HCT116 (cell line): ENCODE results near the gene SCUBE2. TPM values are rescaled to one million over a fixed set of nuclear protein-coding genes. Genes with fewer than 3 reads are reported as not detected.

ENCODE experiments used
- ATAC-seq: fragments of 200-7000 bp; cut with Tn5 transposase; 2 replicates; pipeline ENCODE4 v1.9.1; 2020; ENCODE audit warnings: mild to moderate bottlenecking, moderate library complexity
- BruUV-seq: library from RNA; stranded (reverse); fragments of 400-500 nt; replicated peaks from 2 replicates; lab custom pipeline; 2021; lab: Mats Ljungman, UMichigan
- CTCF ChIA-PET: fragments of 300-600 bp; sonication (Branson Sonifier 250); formaldehyde crosslinking; loops from one replicate; lab custom pipeline; 2021; ENCODE audit warnings: antibody characterized with exemption; lab: Charles Lee
- POLR2A ChIA-PET: fragments of 300-600, 350-600 bp; sonication (Branson Sonifier 250); formaldehyde crosslinking; loops from one replicate; lab custom pipeline; 2021; ENCODE audit warnings: antibody characterized with exemption; lab: Charles Lee
- RAD21 ChIA-PET, 2 experiments: fragments of 300-600 bp; sonication (Branson Sonifier 250); formaldehyde crosslinking; loops; one replicate each; lab custom pipeline; 2023; ENCODE audit warnings: low total read pairs in 2 of 2; ENCODE audit not compliant: uncharacterized antibody in 2 of 2, unreplicated experiment in 2 of 2, low non-redundant PET in 1 of 2; lab: Charles Lee
- DNase-seq: peaks from one replicate; pipeline ENCODE4 v3.0.0-alpha.2; 2010; ENCODE audit warnings: low read depth, low spot score
- H2AFZ ChIP-seq: fragments of 200-600 bp; shearing (Covaris generic), sonication (generic); 2 replicates; pipeline ENCODE4 v1.6.1; 2017; ENCODE audit warnings: low read depth, mixed run types, mixed read lengths, antibody characterized with exemption, low read length; ENCODE audit not compliant: poor library complexity, severe bottlenecking
- H3K27ac ChIP-seq: 2 replicates; pipeline ENCODE4 v1.5.1; 2012; ENCODE audit warnings: low read depth, low read length
- H3K27me3 ChIP-seq: fragments of 200-600 bp; sonication (generic); 2 replicates; pipeline ENCODE4 v1.6.1; 2016; ENCODE audit warnings: mixed run types, low read length, mixed read lengths; ENCODE audit not compliant: insufficient read depth
- H3K36me3 ChIP-seq, 2 experiments: fragments of 200-500 bp in 1 of 2; fragments of 200-600 bp in 1 of 2; sonication (Bioruptor generic) in 1 of 2; sonication (generic) in 1 of 2; 2 replicates each; pipeline versions ENCODE4 v1.5.1 to v1.6.1; 2014 to 2016; ENCODE audit warnings: low read length in 2 of 2, inconsistent platforms in 1 of 2, mixed read lengths in 1 of 2, mixed run types in 1 of 2; ENCODE audit not compliant: insufficient read depth in 2 of 2, control insufficient read depth in 1 of 2
- H3K4me1 ChIP-seq, 2 experiments: fragments of 200-600 bp in 1 of 2; sonication (generic) in 1 of 2; 2 replicates each; pipeline versions ENCODE4 v1.5.1 to v1.6.1; 2012 to 2017; ENCODE audit warnings: low read length in 2 of 2, inconsistent platforms in 1 of 2, mild to moderate bottlenecking in 1 of 2, mixed read lengths in 1 of 2, mixed run types in 1 of 2, moderate library complexity in 1 of 2; ENCODE audit not compliant: insufficient read depth in 2 of 2, control insufficient read depth in 1 of 2
- H3K4me2 ChIP-seq: fragments of 200-600 bp; sonication (generic); 2 replicates; pipeline ENCODE4 v1.6.1; 2017; ENCODE audit warnings: mixed run types, low read length, mixed read lengths
- H3K4me3 ChIP-seq, 2 experiments: fragments of 200-600 bp in 1 of 2; sonication (generic) in 1 of 2; replicated peaks in 1 of 2; 2 replicates each; pipeline ENCODE4 v1.5.1; 2011 to 2016; ENCODE audit warnings: low read length in 2 of 2, control low read depth in 1 of 2, low read depth in 1 of 2, mild to moderate bottlenecking in 1 of 2, mixed read lengths in 1 of 2, mixed run types in 1 of 2
- H3K79me2 ChIP-seq: fragments of 200-600 bp; sonication (generic); 2 replicates; pipeline ENCODE4 v1.6.1; 2017; ENCODE audit warnings: mild to moderate bottlenecking, mixed run types, low read length, moderate library complexity, mixed read lengths; ENCODE audit not compliant: insufficient read depth
- H3K9ac ChIP-seq: fragments of 200-600 bp; sonication (generic); 2 replicates; pipeline ENCODE4 v1.6.1; 2016; ENCODE audit warnings: low read length, mixed read lengths
- H3K9me2 ChIP-seq: fragments of 200-600 bp; sonication (generic), shearing (Covaris generic); 2 replicates; pipeline ENCODE4 v1.6.1; 2017; ENCODE audit warnings: mixed run types, mild to moderate bottlenecking, moderate library complexity; ENCODE audit not compliant: insufficient read depth
- H3K9me3 ChIP-seq, 2 experiments: fragments of 200-500 bp in 1 of 2; fragments of 200-600 bp in 1 of 2; sonication (Bioruptor generic) in 1 of 2; sonication (generic) in 1 of 2; 2 replicates each; pipeline ENCODE4 v1.6.1; 2014 to 2017; ENCODE audit warnings: low read length in 2 of 2, mixed read lengths in 2 of 2, inconsistent platforms in 1 of 2, low read depth in 1 of 2, mild to moderate bottlenecking in 1 of 2, mixed run types in 1 of 2, moderate library complexity in 1 of 2; ENCODE audit not compliant: control insufficient read depth in 1 of 2, insufficient read depth in 1 of 2
- H4K20me1 ChIP-seq: fragments of 200-600 bp; sonication (generic), shearing (Covaris generic); 2 replicates; pipeline ENCODE4 v1.6.1; 2017; ENCODE audit warnings: mixed run types, mild to moderate bottlenecking, moderate library complexity; ENCODE audit not compliant: insufficient read depth
- CEBPB ChIP-seq: IDR thresholded peaks from 2 replicates; pipeline ENCODE4 v1.6.1; 2012; ENCODE audit warnings: low read depth
- CTCF ChIP-seq, 3 experiments: fragments of 200-600 bp in 1 of 3; sonication (generic) in 1 of 3; IDR thresholded peaks in 2 of 3; conservative IDR thresholded peaks in 1 of 3; 2 replicates each; pipeline ENCODE4 v1.5.1; 2012 to 2017; ENCODE audit warnings: low read depth in 2 of 3, low read length in 2 of 3, antibody characterized with exemption in 1 of 3, borderline replicate concordance in 1 of 3, control low read depth in 1 of 3, mild to moderate bottlenecking in 1 of 3, mixed read lengths in 1 of 3, mixed run types in 1 of 3, moderate library complexity in 1 of 3; ENCODE audit not compliant: insufficient read depth in 1 of 3
- ELF1 ChIP-seq: IDR thresholded peaks from 2 replicates; pipeline ENCODE4 v1.6.1; 2012; ENCODE audit warnings: low read depth, borderline replicate concordance
- FOSL1 ChIP-seq: IDR thresholded peaks from 2 replicates; pipeline ENCODE4 v1.6.1; 2012; ENCODE audit warnings: low read depth
- MAX ChIP-seq: IDR thresholded peaks from 2 replicates; pipeline ENCODE4 v1.6.1; 2012
- POLR2A ChIP-seq: IDR thresholded peaks from 2 replicates; pipeline ENCODE4 v1.7.0; 2011; ENCODE audit warnings: borderline replicate concordance; ENCODE audit not compliant: insufficient read depth, insufficient read length; ENCODE audit errors: extremely low read depth
- RAD21 ChIP-seq: IDR thresholded peaks from 2 replicates; pipeline ENCODE4 v1.6.1; 2012; ENCODE audit warnings: low read depth, mild to moderate bottlenecking
- YY1 ChIP-seq: IDR thresholded peaks from 2 replicates; pipeline ENCODE4 v1.6.1; 2011; ENCODE audit warnings: low read length, low read depth, moderate library complexity, mild to moderate bottlenecking; ENCODE audit not compliant: insufficient replicate concordance; ENCODE audit errors: extremely low read depth
- intact Hi-C: fragments of 100-400 bp; cut with micrococcal nuclease; formaldehyde crosslinking; loops from 2 replicates; pipeline ENCODE4 v1.10.0; 2022
- total RNA-seq: library from RNA; stranded (reverse); gene quantifications from one replicate; pipeline ENCODE4 v1.2.1, GENCODE V29; 2021; ENCODE audit not compliant: unreplicated experiment
- TF ChIP-seq, protein P1 (sequence below): IDR thresholded peaks from 2 replicates; pipeline ENCODE4 v1.6.1; 2012
- TF ChIP-seq, protein P2 (sequence below): IDR thresholded peaks from 2 replicates; pipeline ENCODE4 v1.6.1; 2011; ENCODE audit warnings: mild to moderate bottlenecking, low read length, moderate library complexity; ENCODE audit not compliant: insufficient replicate concordance; ENCODE audit errors: extremely low read depth

Gene SCUBE2
- total RNA-seq, 1 experiment from 2014 or later = 1.3 TPM

GRCh38 chr11:9061807-9062206 lies 29.6 kb downstream of the SCUBE2 start (continued):
- TF ChIP-seq YY1 (no peak), ELF1 (no peak), MAX (no peak), CEBPB (no peak), FOSL1 (no peak), CTCF (IDR thresholded peaks at IDR 0.05 in 2 of 3, conservative IDR thresholded peaks at IDR 0.05 in 1 of 3; ENCODE audit: borderline replicate concordance in 1 of 3, insufficient read depth in 1 of 3, low read depth in 2 of 3, low read length in 2 of 3) (no peak), RAD21 (no peak)
- TF ChIP-seq, protein P1, sequence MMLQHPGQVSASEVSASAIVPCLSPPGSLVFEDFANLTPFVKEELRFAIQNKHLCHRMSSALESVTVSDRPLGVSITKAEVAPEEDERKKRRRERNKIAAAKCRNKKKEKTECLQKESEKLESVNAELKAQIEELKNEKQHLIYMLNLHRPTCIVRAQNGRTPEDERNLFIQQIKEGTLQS = no peak
- TF ChIP-seq, protein P2, sequence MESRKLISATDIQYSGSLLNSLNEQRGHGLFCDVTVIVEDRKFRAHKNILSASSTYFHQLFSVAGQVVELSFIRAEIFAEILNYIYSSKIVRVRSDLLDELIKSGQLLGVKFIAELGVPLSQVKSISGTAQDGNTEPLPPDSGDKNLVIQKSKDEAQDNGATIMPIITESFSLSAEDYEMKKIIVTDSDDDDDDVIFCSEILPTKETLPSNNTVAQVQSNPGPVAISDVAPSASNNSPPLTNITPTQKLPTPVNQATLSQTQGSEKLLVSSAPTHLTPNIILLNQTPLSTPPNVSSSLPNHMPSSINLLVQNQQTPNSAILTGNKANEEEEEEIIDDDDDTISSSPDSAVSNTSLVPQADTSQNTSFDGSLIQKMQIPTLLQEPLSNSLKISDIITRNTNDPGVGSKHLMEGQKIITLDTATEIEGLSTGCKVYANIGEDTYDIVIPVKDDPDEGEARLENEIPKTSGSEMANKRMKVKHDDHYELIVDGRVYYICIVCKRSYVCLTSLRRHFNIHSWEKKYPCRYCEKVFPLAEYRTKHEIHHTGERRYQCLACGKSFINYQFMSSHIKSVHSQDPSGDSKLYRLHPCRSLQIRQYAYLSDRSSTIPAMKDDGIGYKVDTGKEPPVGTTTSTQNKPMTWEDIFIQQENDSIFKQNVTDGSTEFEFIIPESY = no peak

GRCh38 chr11:9060700-9061111 lies 30.7 kb downstream of the SCUBE2 start:
- H3K27me3 ChIP-seq = no peaks in the 10 kb centered on the region
- no peaks in the 10 kb centered on the region for H3K36me3 ChIP-seq
- ChIA-PET POLR2A (no interaction called here), CTCF (no interaction called here), RAD21 (no interaction called here)
- H3K9me2 ChIP-seq = no peaks in the 10 kb centered on the region
- no peak overlapping the region for H3K4me2 ChIP-seq
- H4K20me1 ChIP-seq = no peaks in the 10 kb centered on the region
- no peak overlapping the region for H2AFZ ChIP-seq
- BruUV-seq = no TSS peak
- TF ChIP-seq YY1 = no peak
- TF ChIP-seq RAD21 = peak; percentile 44; the same call in 1 of the 2 replicates
- no peak for TF ChIP-seq POLR2A
- TF ChIP-seq CTCF (IDR thresholded peaks at IDR 0.05 in 2 of 3, conservative IDR thresholded peaks at IDR 0.05 in 1 of 3; ENCODE audit: borderline replicate concordance in 1 of 3, insufficient read depth in 1 of 3, low read depth in 2 of 3, low read length in 2 of 3) = peak in 2 of 3 experiments; percentile 52 to 56; a peak in 4 of 6 replicates
- no peaks in the 10 kb centered on the region for H3K4me1 ChIP-seq
- H3K9ac ChIP-seq = no peak overlapping the region
- H3K79me2 ChIP-seq = no peaks in the 10 kb centered on the region
- intact Hi-C loops = no loop called here
- no peak overlapping the region for H3K4me3 ChIP-seq
- H3K9me3 ChIP-seq = no peaks in the 10 kb centered on the region
- H3K27ac ChIP-seq = no peak overlapping the region
- ATAC-seq (peak; percentile 75), DNase-seq (no peak)
